Esophagus squamous epithelium (tissue), 5 donors: Measurements from ENCODE around the gene PRDM11. TPM values are rescaled to one million over a fixed set of nuclear protein-coding genes. Genes with fewer than 3 reads are reported as not detected.

Experiments
- DNase-seq: peaks from one replicate; lab custom pipeline; 2025; lab: John Stamatoyannopoulos, UW
- H3K27ac ChIP-seq, 4 donors: fragments of 200-600 bp; sonication (generic); one replicate each; pipeline ENCODE4 v1.5.1; 2016 to 2019; ENCODE audit warnings: mild to moderate bottlenecking in 1 of 4
- H3K27me3 ChIP-seq, 4 donors: fragments of 200-600 bp; sonication (generic); 1 replicate in 3 of 4; 2 replicates in 1 of 4; pipeline versions ENCODE4 v1.5.1 to v1.6.0; 2017 to 2021; ENCODE audit warnings: antibody characterized with exemption in 1 of 4
- H3K36me3 ChIP-seq, 3 donors: fragments of 200-600 bp; sonication (generic); one replicate each; pipeline ENCODE4 v1.5.1; 2016 to 2019
- H3K4me1 ChIP-seq, 3 donors: fragments of 200-600 bp; sonication (generic); one replicate each; pipeline ENCODE4 v1.5.1; 2017 to 2019
- H3K4me3 ChIP-seq, 4 donors: fragments of 200-600 bp; sonication (generic); 1 replicate in 3 of 4; 2 replicates in 1 of 4; pipeline ENCODE4 v1.5.1; 2016 to 2019; ENCODE audit warnings: mild to moderate bottlenecking in 2 of 4, moderate library complexity in 1 of 4
- H3K9me3 ChIP-seq, 3 donors: fragments of 200-600 bp; sonication (generic); one replicate each; pipeline ENCODE4 v1.5.1; 2016 to 2019
- CTCF ChIP-seq, 6 experiments: fragments of 450-650 bp in 4 of 6; fragments of 200-600 bp in 2 of 6; sonication (generic) in 2 of 6; IDR thresholded peaks; one replicate each; pipeline ENCODE4 v1.5.1; 2016 to 2019; ENCODE audit warnings: antibody characterized with exemption in 6 of 6, mild to moderate bottlenecking in 4 of 6, moderate library complexity in 4 of 6
- POLR2A ChIP-seq, 4 donors: fragments of 450-650 bp; IDR thresholded peaks; one replicate each; pipeline ENCODE4 v1.6.1; 2017; ENCODE audit warnings: antibody characterized with exemption in 4 of 4, mild to moderate bottlenecking in 4 of 4, moderate library complexity in 3 of 4
- WGBS, 2 donors: methylation state at CpG; one replicate each; pipeline ENCODE4 v1.1.5; 2018; 5-methylcytosine and 5-hydroxymethylcytosine counted together
- intact Hi-C: fragments of 100-400 bp; cut with DNase I; formaldehyde crosslinking; loops from one replicate; pipeline ENCODE4 v1.15.0; 2022
- total RNA-seq, 4 donors: library from RNA; depleted of rRNA; stranded (reverse); fragments of >200 nt; gene quantifications; one replicate each; pipeline ENCODE4 v1.1.0, GENCODE V29; 2016
- donor health status: DM: yes; HTN: yes; CAD: no.

PRDM11 gene
- total RNA-seq, 4 donors from 2014 or later = 3.9 to 13.9 (median 5.1) TPM

DNA sequence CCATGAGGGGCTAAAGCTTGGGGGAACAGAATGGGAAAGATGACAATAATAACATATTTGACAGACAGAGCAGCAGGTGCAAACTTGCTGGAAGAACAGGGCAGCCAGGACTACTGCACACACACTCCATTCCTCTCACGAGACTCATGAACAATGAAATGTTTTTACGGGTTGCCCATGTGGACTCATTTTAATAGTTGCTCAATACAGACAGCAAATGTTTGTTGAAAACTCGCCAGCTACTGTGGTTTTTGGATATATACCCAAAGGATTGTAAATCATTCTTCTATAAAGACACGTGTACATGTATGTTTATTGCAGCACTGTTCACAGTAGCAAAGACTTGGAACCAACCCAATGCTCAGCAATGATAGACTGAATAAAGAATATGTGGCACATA, 129.4 kb downstream of the PRDM11 start:
- TF ChIP-seq POLR2A (IDR thresholded peaks at IDR 0.05) (no peak), CTCF (IDR thresholded peaks at IDR 0.05) (no peak)
- Histone ChIP-seq H3K4me1 (no peaks in the 10 kb centered on the region), H3K27ac (no peak overlapping the region), H3K27me3 (peaks cover 0 to 42% (median 0%) of the 10 kb centered on the region in 4 donors), H3K36me3 (no peaks in the 10 kb centered on the region), H3K9me3 (no peaks in the 10 kb centered on the region), H3K4me3 (no peak overlapping the region)
- WGBS, 2 donors = 26 to 39% methylated on average over 4 of the region's 4 CpGs
- intact Hi-C loops = no loop called here
- DNase-seq = no peak

DNA sequence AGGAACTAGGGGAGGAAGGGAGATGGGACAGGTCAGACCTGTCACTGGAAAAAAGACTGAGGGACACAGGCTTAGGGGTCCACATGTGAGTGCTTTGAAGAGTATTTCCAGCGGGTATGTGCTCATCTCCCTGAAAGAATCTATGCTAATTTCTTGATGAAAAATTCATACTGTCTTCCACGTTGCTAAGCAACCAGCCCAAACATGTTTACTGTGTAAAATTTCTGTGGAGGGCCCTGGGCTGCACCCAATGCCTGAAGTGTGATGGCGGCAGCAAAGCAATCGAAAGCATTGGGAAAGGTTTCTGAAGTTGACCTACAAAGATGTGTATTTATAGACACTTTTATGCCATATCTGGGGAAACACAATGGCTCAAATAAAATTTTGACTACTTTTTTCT, 132.3 kb downstream of the PRDM11 start:
- 73 to 78% methylated on average over 4 of the region's 4 CpGs for WGBS, 2 donors

GRCh38 chr11:45279645-45280044, 133.2 kb downstream of the PRDM11 start:
- intact Hi-C loops = no loop called here
- H3K36me3 ChIP-seq = no peaks in the 10 kb centered on the region
- 85 to 96% methylated on average over 2 of the region's 2 CpGs for WGBS, 2 donors
- peaks cover 0 to 65% (median 0%) of the 10 kb centered on the region in 4 donors for H3K27me3 ChIP-seq
- DNase-seq = no peak
- H3K9me3 ChIP-seq = no peaks in the 10 kb centered on the region
- H3K4me1 ChIP-seq = no peaks in the 10 kb centered on the region
- TF ChIP-seq CTCF (IDR thresholded peaks at IDR 0.05) = no peak
- H3K27ac ChIP-seq = no peak overlapping the region
- H3K4me3 ChIP-seq = no peak overlapping the region

More for the DNA sequence above, 132.3 kb downstream of the PRDM11 start:
- intact Hi-C loops = no loop called here
- no peak overlapping the region for H3K4me3 ChIP-seq
- TF ChIP-seq CTCF (IDR thresholded peaks at IDR 0.05) (no peak), POLR2A (IDR thresholded peaks at IDR 0.05) (no peak)
- peaks cover 0 to 56% (median 0%) of the 10 kb centered on the region in 4 donors for H3K27me3 ChIP-seq
- no peak for DNase-seq
- H3K27ac ChIP-seq = no peak overlapping the region
- H3K36me3 ChIP-seq = no peaks in the 10 kb centered on the region
- H3K9me3 ChIP-seq = no peaks in the 10 kb centered on the region
- H3K4me1 ChIP-seq = no peaks in the 10 kb centered on the region

- H3K36me3 ChIP-seq = no peaks in the 10 kb centered on the region
- no peak overlapping the region for H3K4me3 ChIP-seq
- no peak for TF ChIP-seq POLR2A (IDR thresholded peaks at IDR 0.05)
- no peak for TF ChIP-seq CTCF (IDR thresholded peaks at IDR 0.05)
- no peak for DNase-seq
- H3K27me3 ChIP-seq = peaks cover 4 to 68% (median 6%) of the 10 kb centered on the region in 4 donors
- WGBS, 2 donors = 29 to 45% methylated on average over 3 of the region's 3 CpGs
- intact Hi-C loops = no loop called here
- no peaks in the 10 kb centered on the region for H3K9me3 ChIP-seq
- H3K27ac ChIP-seq = no peak overlapping the region
- peaks cover 0 to under 1% (median 0%) of the 10 kb centered on the region in 3 donors for H3K4me1 ChIP-seq
Measured at GRCh38 chr11:45280449-45280848, 134.0 kb downstream of the PRDM11 start.

- Histone ChIP-seq H3K27me3 (peaks cover 5 to 84% (median 16%) of the 10 kb centered on the region in 4 donors), H3K36me3 (no peaks in the 10 kb centered on the region), H3K4me1 (peaks cover 0 to 10% (median 5%) of the 10 kb centered on the region in 3 donors), H3K27ac (no peak overlapping the region), H3K9me3 (peaks cover 0 to 1% (median 0%) of the 10 kb centered on the region in 3 donors), H3K4me3 (no peak overlapping the region)
- no peak for TF ChIP-seq CTCF (IDR thresholded peaks at IDR 0.05)
- TF ChIP-seq POLR2A (IDR thresholded peaks at IDR 0.05) = no peak
- DNase-seq = no peak
- 93% methylated on average over 6 of the region's 6 CpGs for WGBS, 2 donors
- intact Hi-C loops = no loop called here
Measured at GRCh38 chr11:45282081-45282480, 135.6 kb downstream of the PRDM11 start.

Other genes starting within 250 kb of the PRDM11 start
- gene TP53I11, start 195.8 kb upstream of the PRDM11 start, total RNA-seq = 10 to 100 TPM; 27.3 to 32.1 (median 29.0) TPM
- under 1 TPM in 2 of 4 donors, not detected in 2; 0.04 to 0.15 TPM for gene SYT13, start 139.7 kb downstream of the PRDM11 start, total RNA-seq